Type B pancreatic cell (in vitro differentiated cells): Measurements from ENCODE around the gene FRMD1. TPM values are rescaled to one million over a fixed set of nuclear protein-coding genes. Genes with fewer than 3 reads are reported as not detected.

Experiments
- DNase-seq: peaks from one replicate; pipeline ENCODE4 v3.0.0; 2021; ENCODE audit warnings: mixed read lengths; ENCODE audit not compliant: unreplicated experiment; ENCODE audit errors: extremely low spot score
- H3K27ac Mint-ChIP-seq: 2 replicates; pipeline ENCODE4 v1.8.0; 2021; ENCODE audit warnings: mild to moderate bottlenecking, mixed read lengths
- H3K27me3 Mint-ChIP-seq: 2 replicates; pipeline ENCODE4 v1.8.0; 2021; ENCODE audit warnings: mixed read lengths
- H3K36me3 Mint-ChIP-seq: 2 replicates; pipeline ENCODE4 v1.8.0; 2021; ENCODE audit warnings: mixed read lengths
- H3K4me1 Mint-ChIP-seq: one replicate; pipeline ENCODE4 v1.8.0; 2021; ENCODE audit warnings: mixed read lengths; ENCODE audit not compliant: unreplicated experiment
- H3K4me3 Mint-ChIP-seq: 2 replicates; pipeline ENCODE4 v1.8.0; 2021; ENCODE audit warnings: mild to moderate bottlenecking, mixed read lengths
- H3K9me3 Mint-ChIP-seq: 2 replicates; pipeline ENCODE4 v1.8.0; 2021; ENCODE audit warnings: mixed read lengths
- long read RNA-seq: library from polyadenylated mRNA; unstranded; transcript quantifications from one replicate; pipeline ENCODE4 v2.0.0, GENCODE V29; 2020
- total RNA-seq: library from RNA; stranded (reverse); gene quantifications from 2 replicates; pipeline ENCODE4 v1.2.1, GENCODE V29; 2021; ENCODE audit warnings: low replicate concordance
- TF ChIP-seq, protein P1 (sequence below): fragments of 200-600 bp; sonication (generic); conservative IDR thresholded peaks from 2 replicates; pipeline ENCODE4 v1.5.0; 2021; ENCODE audit warnings: antibody characterized with exemption, mild to moderate bottlenecking

FRMD1 gene
- total RNA-seq = 0.17 and 0.33 TPM in 2 replicates
- long read RNA-seq = 0 reads

GRCh38 chr6:168078943-168079405 is at the start of gene FRMD1:
Gene FRMD1 (minus strand): TSS chr6:168079212. CDS start chr6:168079094, 118 bp downstream.
- no peak within 1 kb of the TSS for H3K27ac Mint-ChIP-seq
- peaks cover 4% of the 10 kb centered on the region for H3K4me1 Mint-ChIP-seq
- H3K4me3 Mint-ChIP-seq = no peak within 1 kb of the TSS
- DNase-seq = no peak
- no peaks in the 10 kb centered on the region for H3K9me3 Mint-ChIP-seq
- H3K27me3 Mint-ChIP-seq = no peaks in the 10 kb centered on the region
- TF ChIP-seq, protein P1, sequence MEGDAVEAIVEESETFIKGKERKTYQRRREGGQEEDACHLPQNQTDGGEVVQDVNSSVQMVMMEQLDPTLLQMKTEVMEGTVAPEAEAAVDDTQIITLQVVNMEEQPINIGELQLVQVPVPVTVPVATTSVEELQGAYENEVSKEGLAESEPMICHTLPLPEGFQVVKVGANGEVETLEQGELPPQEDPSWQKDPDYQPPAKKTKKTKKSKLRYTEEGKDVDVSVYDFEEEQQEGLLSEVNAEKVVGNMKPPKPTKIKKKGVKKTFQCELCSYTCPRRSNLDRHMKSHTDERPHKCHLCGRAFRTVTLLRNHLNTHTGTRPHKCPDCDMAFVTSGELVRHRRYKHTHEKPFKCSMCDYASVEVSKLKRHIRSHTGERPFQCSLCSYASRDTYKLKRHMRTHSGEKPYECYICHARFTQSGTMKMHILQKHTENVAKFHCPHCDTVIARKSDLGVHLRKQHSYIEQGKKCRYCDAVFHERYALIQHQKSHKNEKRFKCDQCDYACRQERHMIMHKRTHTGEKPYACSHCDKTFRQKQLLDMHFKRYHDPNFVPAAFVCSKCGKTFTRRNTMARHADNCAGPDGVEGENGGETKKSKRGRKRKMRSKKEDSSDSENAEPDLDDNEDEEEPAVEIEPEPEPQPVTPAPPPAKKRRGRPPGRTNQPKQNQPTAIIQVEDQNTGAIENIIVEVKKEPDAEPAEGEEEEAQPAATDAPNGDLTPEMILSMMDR = no peak
- H3K36me3 Mint-ChIP-seq = no peaks in the 10 kb centered on the region

GRCh38 chr6:168128006-168128630 is 49.1 kb upstream of the FRMD1 start:
- TF ChIP-seq, protein P1 = no peak
- peak; percentile 63 for DNase-seq
- no peak overlapping the region for H3K4me3 Mint-ChIP-seq
- peaks cover under 1% of the 10 kb centered on the region for H3K9me3 Mint-ChIP-seq
- H3K27ac Mint-ChIP-seq = no peak overlapping the region
- H3K27me3 Mint-ChIP-seq = peaks cover 20% of the 10 kb centered on the region
- H3K36me3 Mint-ChIP-seq = no peaks in the 10 kb centered on the region
- H3K4me1 Mint-ChIP-seq = peaks cover 16% of the 10 kb centered on the region

DNA sequence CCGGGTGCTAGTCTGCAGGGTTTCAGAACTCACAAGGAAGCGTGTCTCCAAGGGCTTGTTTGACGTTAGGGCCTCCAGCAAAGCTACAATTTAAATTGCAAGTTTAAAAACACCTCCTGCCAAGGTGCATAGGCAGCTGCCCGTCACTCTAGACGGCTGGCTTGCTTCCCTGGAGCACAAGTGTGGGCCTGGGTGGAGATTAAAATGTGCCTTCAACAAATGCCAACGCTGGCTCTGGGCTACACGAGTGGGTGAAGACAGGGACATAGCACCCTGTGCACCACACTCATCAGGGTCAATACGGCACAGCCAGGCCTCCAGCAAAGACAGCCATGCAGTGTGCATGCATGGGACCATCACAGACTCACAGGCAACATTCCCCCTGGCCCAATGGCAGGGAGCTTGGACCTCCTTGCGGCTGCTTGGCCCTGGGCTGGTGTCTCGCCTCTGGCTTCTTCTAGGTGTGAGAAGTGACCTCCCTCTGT is 48.4 kb upstream of the FRMD1 start:
- Mint-ChIP-seq H3K4me1 (peaks cover 16% of the 10 kb centered on the region), H3K4me3 (no peak overlapping the region), H3K27me3 (peaks cover 23% of the 10 kb centered on the region), H3K9me3 (peaks cover 6% of the 10 kb centered on the region), H3K27ac (no peak overlapping the region), H3K36me3 (no peaks in the 10 kb centered on the region)
- peak; percentile 45 for DNase-seq
- TF ChIP-seq, protein P1 = no peak

GRCh38 chr6:168126566-168127383 is 47.8 kb upstream of the FRMD1 start:
- no peak overlapping the region for H3K27ac Mint-ChIP-seq
- H3K27me3 Mint-ChIP-seq = peaks cover 18% of the 10 kb centered on the region
- TF ChIP-seq, protein P1 = no peak

DNA sequence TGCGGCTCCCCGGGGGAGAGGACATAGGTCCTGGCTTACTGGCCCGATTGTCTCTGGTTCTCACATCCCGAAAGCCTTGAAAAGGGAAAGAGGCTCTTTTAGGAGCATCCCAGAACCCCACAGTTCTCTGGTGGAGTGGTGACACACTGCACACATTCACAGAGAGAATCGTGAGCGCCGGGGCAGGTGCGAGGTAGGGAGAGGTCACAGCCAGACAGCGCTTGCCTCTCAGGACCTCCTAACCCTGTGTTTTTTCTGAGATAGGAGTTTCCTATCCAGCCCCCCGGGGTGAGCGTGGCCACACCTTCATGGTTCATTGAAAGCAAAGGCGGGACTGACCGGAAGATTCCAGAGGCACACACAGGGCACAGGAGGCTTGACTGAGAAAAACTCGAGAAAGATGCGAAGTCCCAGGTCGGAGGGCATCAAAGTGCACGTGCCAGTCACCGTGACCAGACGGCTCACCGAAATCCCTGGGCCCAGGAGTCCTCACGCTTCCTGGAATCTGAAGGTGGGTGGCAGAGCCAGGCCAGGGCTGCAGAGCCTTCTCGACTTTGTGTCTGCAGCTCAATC is 46.5 kb upstream of the FRMD1 start:
- H3K27me3 Mint-ChIP-seq = peaks cover 10% of the 10 kb centered on the region

More at GRCh38 chr6:168126566-168127383, 47.8 kb upstream of the FRMD1 start:
- Mint-ChIP-seq H3K36me3 (no peaks in the 10 kb centered on the region), H3K4me1 (peaks cover 10% of the 10 kb centered on the region), H3K4me3 (no peak overlapping the region), H3K9me3 (peaks cover 6% of the 10 kb centered on the region)
- peak; percentile 55 for DNase-seq

More for the DNA sequence above, 46.5 kb upstream of the FRMD1 start:
- Mint-ChIP-seq H3K9me3 (peaks cover 6% of the 10 kb centered on the region), H3K36me3 (no peaks in the 10 kb centered on the region), H3K4me1 (peaks cover 5% of the 10 kb centered on the region), H3K27ac (no peak overlapping the region), H3K4me3 (no peak overlapping the region)
- DNase-seq = peak; percentile 63
- TF ChIP-seq, protein P1 = no peak
